ENCODE data around the gene SLC39A12.

Gene SLC39A12

DNA sequence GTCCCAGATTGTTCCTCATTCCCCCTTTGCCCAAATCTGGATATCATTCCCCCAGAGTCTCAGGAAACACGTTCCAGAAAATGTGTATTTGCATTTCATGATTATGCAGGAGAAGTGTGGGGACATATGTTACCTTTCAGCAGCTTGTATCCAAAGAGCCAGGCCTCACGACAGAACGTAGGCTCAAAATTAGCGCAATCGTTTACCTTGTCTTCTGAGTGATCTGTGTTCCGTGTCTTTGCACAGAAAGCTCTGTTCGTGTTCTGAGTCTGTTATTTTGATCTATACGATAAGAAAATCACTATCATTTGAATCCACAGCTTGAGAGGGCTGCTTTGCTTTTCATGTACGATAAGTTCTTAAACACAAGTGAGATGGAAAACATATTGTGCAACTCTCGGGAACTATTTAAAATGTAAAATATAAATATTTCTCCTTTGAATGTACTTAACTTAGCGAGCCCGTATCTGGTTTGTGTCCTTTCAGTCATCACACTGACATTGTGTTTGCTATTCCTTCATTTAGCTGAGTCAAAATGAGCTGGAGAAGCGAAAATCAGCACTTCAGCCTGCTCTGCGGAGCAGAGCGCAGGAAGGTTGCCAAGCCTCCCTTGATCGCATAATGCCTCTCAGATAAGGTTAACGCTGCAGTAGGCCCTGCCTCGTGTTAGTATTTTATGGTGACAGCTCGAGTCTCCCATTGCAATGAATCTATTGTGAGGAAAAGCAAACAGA lies 108.3 kb downstream of the SLC39A12 start:
- DNase-seq (ENCODE audit: low spot score) = no peak

DNA sequence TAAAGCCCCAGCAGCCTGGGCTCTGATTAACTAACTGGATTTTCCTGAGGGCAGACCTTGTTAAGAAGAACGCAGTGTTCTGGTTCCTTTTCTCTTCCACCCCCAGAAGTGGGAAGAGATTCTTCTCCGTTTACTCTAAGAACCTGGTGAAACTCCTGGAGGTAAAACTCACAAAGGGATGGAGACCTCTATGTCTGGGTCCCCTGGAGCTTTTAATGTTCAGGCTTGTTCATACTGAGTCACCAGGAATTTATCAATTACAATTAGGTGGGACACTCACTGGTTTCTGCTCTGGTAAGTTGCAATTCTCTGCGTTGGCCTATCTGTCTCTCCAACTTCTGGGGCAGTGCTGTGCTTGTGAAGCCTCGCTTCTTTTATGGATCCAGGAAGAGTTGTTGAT lies 115.2 kb downstream of the SLC39A12 start:
- DNase-seq (ENCODE audit: low spot score) = no peak

DNA sequence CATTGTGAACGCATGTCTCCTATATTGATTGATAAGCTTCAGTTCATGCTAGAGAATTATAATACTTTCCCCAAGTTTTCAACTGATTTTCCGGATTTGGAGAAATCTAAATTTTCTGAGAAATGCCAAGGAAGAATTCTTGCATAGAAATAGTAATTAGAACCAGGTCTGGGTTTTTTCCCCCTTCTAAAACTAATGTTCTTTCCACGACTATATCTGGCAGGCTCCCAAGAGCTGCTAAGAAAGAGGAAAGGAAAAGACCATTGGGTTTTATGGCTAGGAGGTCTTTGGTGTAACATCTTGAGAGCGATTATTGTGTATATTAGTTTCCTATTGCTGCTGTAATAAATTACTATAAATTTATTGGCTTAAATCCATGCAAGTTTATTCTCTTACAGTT lies 116.7 kb downstream of the SLC39A12 start:
- no peak for DNase-seq (ENCODE audit: low spot score)

DNA sequence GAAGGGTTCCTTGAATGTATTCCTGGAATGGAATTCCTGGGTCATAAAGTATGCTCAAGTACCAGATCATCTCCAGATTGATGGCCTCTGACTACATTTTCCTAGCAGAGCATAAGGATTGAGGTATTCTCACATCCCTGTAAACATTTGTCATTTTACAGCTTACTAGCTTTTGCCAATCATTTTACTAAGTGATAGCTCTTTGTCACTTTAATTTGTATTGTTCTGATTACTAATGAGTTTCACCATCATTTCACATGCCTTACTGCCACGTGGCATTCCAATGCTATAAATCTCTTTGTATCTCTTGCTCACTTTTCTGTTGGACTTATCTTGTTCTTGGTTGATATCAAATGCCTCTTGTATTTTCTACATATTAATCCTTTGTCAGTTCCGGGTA lies 119.9 kb downstream of the SLC39A12 start:
- no peak for DNase-seq (ENCODE audit: low spot score)

DNA sequence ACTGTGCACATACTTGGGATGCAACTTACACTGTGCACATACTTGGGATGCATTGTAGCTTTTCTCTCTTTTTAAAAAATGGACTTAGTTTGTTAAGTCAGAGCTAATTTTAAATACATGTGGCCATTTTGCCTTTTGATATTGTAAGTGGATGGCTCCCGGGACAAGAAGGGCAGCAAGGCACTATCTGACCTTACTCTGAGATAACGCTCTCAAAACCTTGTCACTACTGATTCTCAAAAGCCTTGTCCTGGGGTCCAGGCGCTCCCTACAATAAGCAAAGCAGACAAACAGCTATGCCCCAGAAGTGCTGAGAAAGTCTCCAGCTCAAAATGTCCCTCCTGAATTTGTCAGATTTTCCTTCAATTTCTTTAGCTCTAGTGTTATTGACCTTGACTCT lies 121.6 kb downstream of the SLC39A12 start:
- no peak for DNase-seq (ENCODE audit: low spot score)

DNA sequence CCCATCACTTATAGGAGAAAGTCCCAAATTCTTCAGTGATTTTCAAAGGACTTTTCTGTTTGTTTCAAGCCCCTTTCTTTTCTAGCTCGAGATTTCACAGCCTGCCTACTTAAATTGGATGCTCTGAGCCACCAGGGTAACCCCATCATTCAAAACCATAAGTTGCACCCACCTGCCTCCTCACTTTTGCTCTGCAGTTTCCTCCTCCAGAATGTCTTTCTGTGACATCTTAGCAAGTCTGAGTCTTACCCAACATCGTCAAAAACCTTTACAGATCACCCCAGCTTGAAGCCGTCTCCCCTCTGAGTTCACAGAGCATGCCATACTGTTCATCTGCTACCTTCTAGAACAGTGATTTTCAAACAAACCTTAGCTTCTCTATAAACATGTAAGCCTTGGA lies 124.2 kb downstream of the SLC39A12 start:
- no peak for DNase-seq (ENCODE audit: low spot score)

DNA sequence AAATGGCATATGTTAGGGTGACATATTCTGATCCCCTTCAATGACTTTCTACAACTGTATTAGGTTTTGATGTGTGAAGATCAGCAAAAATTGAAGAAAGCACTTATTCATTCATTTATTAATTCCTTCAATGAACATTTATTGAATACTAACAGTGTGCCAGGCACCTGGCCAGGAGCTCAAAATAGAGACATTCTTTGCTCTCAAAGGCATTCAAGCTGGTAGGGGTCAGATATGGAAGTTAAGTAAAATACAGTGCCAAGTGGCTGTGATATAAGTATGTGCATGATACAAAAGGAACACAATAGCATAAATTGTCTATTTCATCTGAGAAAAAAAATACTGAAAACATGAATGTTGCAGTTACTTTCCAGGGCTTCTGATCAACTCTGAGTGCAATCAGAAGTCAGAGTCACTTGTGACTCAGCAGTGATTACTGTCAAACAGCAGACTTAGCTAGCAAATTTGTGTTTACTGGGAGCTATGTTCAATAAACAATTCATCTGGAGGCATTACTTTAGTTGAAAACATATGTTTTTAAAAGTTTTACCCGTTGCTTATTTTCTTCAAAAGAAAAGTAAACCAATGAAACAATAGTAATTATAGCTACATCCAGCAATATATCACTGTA lies 128.1 kb downstream of the SLC39A12 start:
- peak; percentile 25 for DNase-seq (ENCODE audit: low spot score)

DNA sequence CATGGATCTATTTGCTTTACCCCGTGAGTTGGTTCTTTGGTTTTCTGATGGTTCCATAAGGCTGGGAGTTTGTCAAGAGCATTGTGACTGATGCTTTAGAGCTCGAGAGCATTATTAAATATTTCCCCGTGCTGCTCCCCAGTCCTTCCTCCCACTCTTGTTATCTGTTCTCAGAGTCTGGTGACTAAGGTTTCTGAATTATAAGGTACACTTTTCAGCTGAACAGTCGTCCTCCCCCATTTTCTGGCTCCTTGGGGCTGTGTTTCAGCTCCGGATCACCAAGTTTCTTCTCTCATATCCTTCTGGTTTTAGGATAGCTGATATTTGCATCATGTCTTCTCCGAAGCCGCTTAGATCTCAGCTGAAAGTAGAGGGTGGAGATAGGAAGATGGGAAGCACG lies 130.7 kb downstream of the SLC39A12 start:
- DNase-seq (ENCODE audit: low spot score) = no peak

DNA sequence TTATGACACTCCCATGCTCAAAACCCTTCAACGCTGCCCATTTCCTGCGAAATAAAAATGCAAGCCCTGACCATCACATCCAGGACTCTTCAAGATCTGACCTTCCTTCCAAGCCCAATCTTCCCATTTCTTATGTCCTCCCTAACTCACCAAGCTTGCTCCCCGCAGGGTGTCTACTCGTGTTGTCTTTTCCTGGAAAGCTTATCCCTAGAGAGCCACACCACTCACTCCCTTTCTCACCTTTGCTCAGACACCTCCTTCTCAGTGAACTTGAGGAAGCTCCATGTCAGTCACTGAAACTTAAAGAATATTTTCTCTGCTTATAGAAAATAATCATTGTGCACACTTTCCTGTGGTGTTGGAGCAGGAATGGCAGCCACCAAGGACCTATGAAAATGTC lies 134.1 kb downstream of the SLC39A12 start:
- no peak for DNase-seq (ENCODE audit: low spot score)

DNA sequence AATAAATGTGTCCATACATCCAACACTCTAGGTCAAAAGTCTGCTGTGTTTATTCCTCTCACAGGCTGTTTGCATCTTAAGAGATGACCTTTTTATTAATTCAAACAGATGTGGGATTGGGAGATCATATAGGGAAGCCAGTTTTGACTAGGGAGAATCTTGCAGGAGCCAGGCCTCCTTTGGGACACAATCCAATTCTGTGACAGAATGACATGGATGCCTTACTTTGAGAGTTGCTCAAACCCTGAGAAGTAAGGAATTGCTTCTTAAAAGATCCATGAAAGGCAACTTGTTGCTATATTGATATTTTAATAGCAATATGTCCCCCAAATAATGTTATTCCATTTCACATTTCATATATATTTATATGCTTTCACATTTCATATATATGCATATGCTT lies 135.0 kb downstream of the SLC39A12 start:
- no peak for DNase-seq (ENCODE audit: low spot score)

DNA sequence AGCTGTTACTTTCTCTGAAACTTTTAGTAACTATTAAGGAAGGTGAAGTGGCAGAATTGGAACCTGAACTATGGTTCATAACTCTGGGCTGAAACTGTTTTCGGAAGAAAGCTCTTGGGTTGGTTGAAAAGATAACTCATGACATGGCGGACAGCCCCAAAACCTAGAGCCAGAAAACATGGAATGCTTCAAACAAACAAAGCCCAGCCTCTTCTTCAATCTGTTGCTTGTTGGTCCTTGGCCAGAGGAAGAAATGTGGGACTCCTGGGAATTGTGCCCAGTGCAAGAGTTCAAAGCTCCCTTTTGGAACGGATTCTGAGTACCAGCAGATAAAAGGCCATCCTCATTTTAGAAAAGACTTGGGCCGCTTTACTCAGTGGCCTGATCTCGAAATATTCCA lies 135.6 kb downstream of the SLC39A12 start:
- no peak for DNase-seq (ENCODE audit: low spot score)
